GM18861 (cell line): Measurements from ENCODE around the gene MCU.
"Not testable (repeated sequence)": the region's sequence is repeated elsewhere in the genome, so short reads cannot be mapped to it uniquely, and the experiment has no call there.

Experiments
- ATAC-seq: cut with Tn5 transposase; IDR thresholded peaks from one replicate; pipeline ENCODE4 v1.9.1; 2021; ENCODE audit not compliant: unreplicated experiment

The MCU gene

DNA sequence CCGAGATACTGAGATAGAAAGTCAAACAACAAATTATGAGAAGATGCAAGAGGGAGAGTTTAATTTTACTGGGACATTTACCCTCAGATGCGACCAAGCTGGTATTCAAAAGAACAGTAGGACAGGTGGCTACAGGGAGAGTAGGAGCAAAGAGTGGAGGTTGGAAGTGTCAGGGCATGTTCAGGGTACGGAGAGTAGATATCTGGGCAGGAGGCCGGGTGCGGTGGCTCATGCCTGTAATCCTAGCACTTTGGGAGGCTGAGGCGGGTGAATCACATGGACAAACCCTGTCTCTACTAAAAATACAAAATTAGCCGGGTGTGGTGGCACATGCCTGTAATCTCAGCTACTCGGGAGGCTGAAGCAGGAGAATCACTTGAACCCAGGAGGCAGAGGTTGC is 5.5 kb upstream of the MCU start:
- not testable (repeated sequence) for ATAC-seq

- no peak for ATAC-seq
Measured at GRCh38 chr10:72687035-72687434, 4.9 kb upstream of the MCU start.

DNA sequence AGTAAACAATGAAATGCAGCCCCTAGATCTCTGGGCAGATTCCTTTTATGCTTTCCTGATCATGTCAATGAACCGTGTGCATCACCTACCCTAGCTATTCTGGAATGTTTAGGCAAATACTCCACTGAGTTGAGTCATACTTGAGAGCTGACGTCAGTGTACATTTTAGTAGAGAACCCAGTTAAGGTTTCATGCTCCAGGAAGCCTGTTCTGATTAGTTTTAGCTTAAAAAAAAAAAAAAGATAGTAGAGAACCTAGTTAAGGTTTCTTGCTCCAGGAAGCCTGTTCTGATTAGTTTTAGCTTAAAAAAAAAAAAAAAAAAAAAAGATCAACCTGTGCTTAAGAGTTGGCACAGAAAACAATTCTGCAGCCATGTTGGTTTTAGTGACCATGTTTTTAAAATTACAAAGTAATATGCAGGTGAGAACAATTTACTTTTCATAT is 3.7 kb upstream of the MCU start:
- ATAC-seq, result no peak

DNA sequence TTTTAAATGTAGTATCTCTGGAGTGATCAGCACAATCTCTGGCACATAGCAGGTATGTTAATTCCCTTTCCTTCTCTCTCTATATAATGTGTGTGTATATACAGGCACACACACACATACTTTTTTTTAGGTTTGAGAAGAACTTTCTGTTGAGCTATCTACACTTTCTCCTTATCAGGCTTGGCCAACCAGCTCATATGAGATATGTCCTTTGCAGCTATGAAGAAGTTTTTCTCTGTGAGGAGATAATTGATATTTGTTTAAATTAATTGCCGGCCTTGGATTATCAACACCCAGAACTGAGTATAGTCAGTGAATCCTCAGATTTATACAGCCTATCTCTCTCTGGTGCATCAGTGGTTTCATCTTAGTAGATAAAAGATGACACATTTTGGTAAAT is 2.3 kb upstream of the MCU start:
- no peak for ATAC-seq

- no peak for ATAC-seq
Measured at GRCh38 chr10:72690071-72690755, 1.7 kb upstream of the MCU start.

DNA sequence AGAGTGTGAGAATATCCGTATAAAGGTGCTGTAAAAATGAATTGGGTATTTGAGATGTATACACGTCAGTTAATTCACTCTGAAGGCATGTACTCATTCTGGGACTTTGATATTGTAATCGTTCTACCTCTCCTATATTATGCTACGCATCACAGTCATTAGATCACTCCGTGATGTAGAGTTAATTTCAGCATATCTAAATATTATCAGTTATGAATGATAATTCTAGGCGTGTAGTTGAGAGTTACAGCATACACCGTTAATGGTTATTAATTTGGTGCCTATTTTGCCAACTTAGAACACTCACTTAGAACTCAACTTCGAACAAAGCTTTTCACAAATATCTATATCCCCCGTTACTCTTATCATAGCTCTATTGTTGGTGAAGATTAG is 477 bp upstream of the MCU start:
- no peak for ATAC-seq

GRCh38 chr10:72692744-72692993 is 726 bp downstream of the MCU start:
- ATAC-seq, result no peak

- ATAC-seq, result no peak
Measured at GRCh38 chr10:72692994-72693781, 1.2 kb downstream of the MCU start.

DNA sequence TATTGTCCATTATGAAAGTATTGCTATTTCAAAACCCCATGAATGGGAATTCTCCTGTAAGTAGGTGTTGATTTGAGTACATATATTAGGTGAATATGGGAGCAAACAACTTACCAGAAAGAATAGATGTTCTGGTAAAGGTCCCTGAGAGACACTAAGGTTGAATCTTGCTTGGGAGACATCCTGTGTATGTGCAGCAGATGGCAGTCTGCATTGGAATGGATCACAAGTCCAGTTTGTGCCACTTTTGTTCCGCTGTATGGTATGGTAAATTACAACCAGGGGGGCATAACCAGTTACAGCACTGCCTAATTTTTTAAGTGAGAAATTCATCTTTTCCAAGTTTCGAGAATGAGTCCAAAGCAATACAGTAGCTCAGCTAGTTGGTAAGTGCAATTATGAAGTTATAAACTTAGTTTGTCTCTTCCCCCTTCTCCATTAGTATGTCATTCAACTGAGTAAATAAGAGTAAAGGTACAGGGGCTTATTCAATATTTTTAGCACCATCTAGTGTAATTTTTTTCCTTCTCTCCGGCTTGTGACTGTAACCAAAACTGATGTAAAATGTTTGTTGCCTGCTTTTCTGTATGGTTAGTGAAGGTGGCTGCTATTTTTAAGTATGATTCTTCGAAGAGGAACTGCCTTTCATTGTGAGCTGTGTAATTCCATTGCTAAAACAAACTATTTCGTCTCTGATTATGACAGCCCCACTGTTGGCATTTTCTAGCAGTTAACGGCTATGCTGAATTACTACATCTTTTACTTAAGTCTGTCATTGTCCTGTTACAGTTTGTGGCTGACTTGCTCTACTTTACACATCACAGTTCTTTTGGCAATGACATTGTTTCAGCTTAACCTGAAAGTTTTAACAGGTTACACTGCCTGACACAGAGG is 2.8 kb downstream of the MCU start:
- no peak for ATAC-seq

GRCh38 chr10:72695496-72695895 is 3.6 kb downstream of the MCU start:
- no peak for ATAC-seq

DNA sequence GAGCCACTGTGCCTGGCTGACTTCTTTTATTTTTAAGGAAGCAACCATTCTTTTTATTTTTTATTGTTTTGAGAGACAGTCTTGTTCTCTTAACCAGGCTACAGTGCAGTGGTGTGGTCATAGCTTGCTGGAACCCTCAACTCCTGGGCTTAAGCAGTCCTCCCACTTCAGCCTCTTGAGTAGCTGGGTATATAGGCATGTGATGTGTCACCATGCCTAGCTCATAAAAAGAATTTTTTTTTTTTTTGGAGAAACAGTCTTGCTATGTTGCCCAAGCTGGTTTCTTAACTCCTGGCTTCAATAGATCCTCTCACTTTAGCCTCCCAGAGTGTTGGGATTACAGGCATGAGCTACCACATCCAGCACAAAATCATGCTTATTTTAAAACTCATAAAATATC is 5.8 kb downstream of the MCU start:
- no peak for ATAC-seq

DNA sequence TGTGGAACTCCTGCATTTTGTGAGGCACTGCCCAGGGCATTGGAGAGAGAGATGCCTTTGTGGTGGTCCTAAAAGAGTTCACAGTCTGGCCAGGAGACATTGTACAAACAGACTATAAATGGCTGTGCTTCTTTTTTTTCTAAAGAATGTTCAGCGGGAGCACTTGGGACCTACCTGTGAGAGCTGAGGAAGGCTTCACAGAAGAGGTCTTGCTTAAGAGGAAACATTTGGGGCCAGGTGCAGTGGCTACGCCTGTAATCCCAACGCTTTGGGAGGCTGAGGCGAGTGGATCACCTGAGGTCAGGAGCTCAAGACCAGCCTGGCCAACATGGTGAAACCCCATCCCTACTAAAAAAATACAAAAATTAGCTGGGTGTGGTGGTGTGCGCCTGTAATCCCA is 10.5 kb downstream of the MCU start:
- not testable (repeated sequence) for ATAC-seq

- ATAC-seq, result peak; percentile 87
Measured at GRCh38 chr10:72702868-72703581, 11.1 kb downstream of the MCU start.

- ATAC-seq, result no peak
Measured at GRCh38 chr10:72704117-72704516, 12.2 kb downstream of the MCU start.

GRCh38 chr10:72709041-72709440 is 17.1 kb downstream of the MCU start:
- ATAC-seq, result no peak

DNA sequence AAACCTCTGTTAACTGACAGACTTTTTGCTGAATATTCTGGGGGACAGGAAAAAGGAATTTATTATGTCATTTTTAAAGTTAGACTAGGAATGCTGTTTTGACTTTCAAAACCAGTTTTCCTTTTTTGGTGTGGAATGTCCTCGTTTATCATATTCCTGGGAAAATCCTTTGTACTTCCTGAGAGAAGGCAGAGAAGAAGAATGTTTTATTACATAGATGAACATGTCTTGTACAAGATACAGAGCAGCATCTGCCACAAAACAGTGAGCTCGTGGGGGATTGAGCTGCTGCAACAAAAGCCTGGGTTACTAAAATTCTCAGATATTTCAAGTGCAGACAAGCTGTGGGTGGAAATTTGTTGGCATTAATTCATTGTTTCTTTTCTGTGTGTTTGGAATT is 20.2 kb downstream of the MCU start:
- ATAC-seq, result no peak

- no peak for ATAC-seq
Measured at GRCh38 chr10:72719941-72720592, 28.1 kb downstream of the MCU start.

GRCh38 chr10:72720814-72721660 is 29.1 kb downstream of the MCU start:
- no peak for ATAC-seq

DNA sequence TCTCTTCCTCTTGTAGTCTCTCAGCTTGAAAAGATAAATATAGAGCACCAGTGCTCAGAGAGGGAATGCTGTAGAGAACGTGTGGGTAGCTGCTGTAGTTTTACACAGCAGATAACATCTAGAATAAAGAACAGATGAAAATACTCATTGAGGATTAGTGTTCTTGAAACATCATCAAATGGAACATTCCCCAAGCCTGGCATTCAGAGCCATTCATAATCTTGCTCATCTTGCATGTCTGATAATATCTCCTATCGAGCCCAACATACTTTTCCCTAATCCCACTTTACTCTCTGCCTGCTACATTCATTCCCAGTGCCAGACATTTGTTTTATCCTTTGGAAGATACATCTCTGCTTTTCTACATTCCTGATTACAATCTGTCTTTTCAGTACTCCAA is 35.2 kb downstream of the MCU start:
- no peak for ATAC-seq

GRCh38 chr10:72728462-72728861 is 36.5 kb downstream of the MCU start:
- ATAC-seq, result no peak
